ENCODE measurements around the gene EEF1A1.

- TF ChIP-seq, protein P1, sequence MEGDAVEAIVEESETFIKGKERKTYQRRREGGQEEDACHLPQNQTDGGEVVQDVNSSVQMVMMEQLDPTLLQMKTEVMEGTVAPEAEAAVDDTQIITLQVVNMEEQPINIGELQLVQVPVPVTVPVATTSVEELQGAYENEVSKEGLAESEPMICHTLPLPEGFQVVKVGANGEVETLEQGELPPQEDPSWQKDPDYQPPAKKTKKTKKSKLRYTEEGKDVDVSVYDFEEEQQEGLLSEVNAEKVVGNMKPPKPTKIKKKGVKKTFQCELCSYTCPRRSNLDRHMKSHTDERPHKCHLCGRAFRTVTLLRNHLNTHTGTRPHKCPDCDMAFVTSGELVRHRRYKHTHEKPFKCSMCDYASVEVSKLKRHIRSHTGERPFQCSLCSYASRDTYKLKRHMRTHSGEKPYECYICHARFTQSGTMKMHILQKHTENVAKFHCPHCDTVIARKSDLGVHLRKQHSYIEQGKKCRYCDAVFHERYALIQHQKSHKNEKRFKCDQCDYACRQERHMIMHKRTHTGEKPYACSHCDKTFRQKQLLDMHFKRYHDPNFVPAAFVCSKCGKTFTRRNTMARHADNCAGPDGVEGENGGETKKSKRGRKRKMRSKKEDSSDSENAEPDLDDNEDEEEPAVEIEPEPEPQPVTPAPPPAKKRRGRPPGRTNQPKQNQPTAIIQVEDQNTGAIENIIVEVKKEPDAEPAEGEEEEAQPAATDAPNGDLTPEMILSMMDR (IDR thresholded peaks at IDR 0.05): no peak
- no peak for TF ChIP-seq POLR2AphosphoS5 (IDR thresholded peaks at IDR 0.05)
- no peak for TF ChIP-seq POLR2A (IDR thresholded peaks at IDR 0.05)
Observed at GRCh38 chr6:73487473-73487872, 33.4 kb downstream of the EEF1A1 start.

All from transverse colon (tissue), 4 donors.